AG04449 (cell line): ENCODE results near the gene NDUFV2.
"Not testable (repeated sequence)": the region's sequence is repeated elsewhere in the genome, so short reads cannot be mapped to it uniquely, and the experiment has no call there.

Source experiments
- CTCF ChIA-PET: fragments of 350-600 bp; formaldehyde crosslinking; extraction: SDS; loops from one replicate; lab custom pipeline; 2021; ENCODE audit warnings: antibody characterized with exemption; lab: Yijun Ruan, JAX
- POLR2A ChIA-PET: fragments of 400-600, 350-600 bp; formaldehyde crosslinking; extraction: SDS; loops from one replicate; lab custom pipeline; 2020; ENCODE audit warnings: antibody characterized with exemption, inconsistent platforms; lab: Yijun Ruan, JAX
- DNase-seq: peaks from one replicate; pipeline ENCODE4 v3.0.0-alpha.2; 2010; ENCODE audit warnings: low read depth, low spot score
- H3K4me3 ChIP-seq: 2 replicates; pipeline ENCODE4 v1.5.1; 2011; ENCODE audit warnings: low read depth, mild to moderate bottlenecking, control low read depth, low read length
- CTCF ChIP-seq: IDR thresholded peaks from one replicate; pipeline ENCODE4 v1.5.1; 2011; ENCODE audit warnings: mild to moderate bottlenecking, moderate library complexity, low read length, control low read depth, inconsistent platforms; ENCODE audit not compliant: insufficient read depth; ENCODE audit errors: missing control alignments

NDUFV2 gene

GRCh38 chr18:9086015-9086414 is 16.5 kb upstream of the NDUFV2 start:
- no peak overlapping the region for H3K4me3 ChIP-seq
- no peak for TF ChIP-seq CTCF
- DNase-seq = no peak
- ChIA-PET POLR2A (no interaction called here), CTCF (interaction anchor here (1.0 to 1.4 kb wide), 6 partner anchors 10 to 68 kb away, joined by 3 to 6 read pairs (median 4); no protein-coding TSS in a partner anchor)

- POLR2A ChIA-PET = no interaction called here
- no peak for DNase-seq
- CTCF ChIA-PET = interaction anchor here (1.0 to 1.1 kb wide), 2 partner anchors 9 to 13 kb away, joined by 3 to 6 read pairs; no protein-coding TSS in a partner anchor
- no peak overlapping the region for H3K4me3 ChIP-seq
- no peak for TF ChIP-seq CTCF
Measured at GRCh38 chr18:9086624-9087023, 15.9 kb upstream of the NDUFV2 start.

- H3K4me3 ChIP-seq = no peak overlapping the region
- ChIA-PET POLR2A (no interaction called here), CTCF (no interaction called here)
- no peak for TF ChIP-seq CTCF
- DNase-seq = no peak
Measured at GRCh38 chr18:9087144-9087543, 15.4 kb upstream of the NDUFV2 start.

- CTCF ChIA-PET = interaction anchor here (4.5 kb wide), 1 partner anchor 15 kb away, joined by 16 read pairs; no protein-coding TSS in a partner anchor
- H3K4me3 ChIP-seq = no peak overlapping the region
- no peak for TF ChIP-seq CTCF
- POLR2A ChIA-PET = no interaction called here
- no peak for DNase-seq
Measured at GRCh38 chr18:9088252-9088651, 14.2 kb upstream of the NDUFV2 start.

- CTCF ChIA-PET = interaction anchor here (4.5 kb wide), 1 partner anchor 15 kb away, joined by 16 read pairs; no protein-coding TSS in a partner anchor
- DNase-seq, H3K4me3 ChIP-seq, POLR2A ChIA-PET: not testable (repeated sequence)
Measured at GRCh38 chr18:9088727-9089126, 13.8 kb upstream of the NDUFV2 start.

GRCh38 chr18:9090578-9090977 is 11.9 kb upstream of the NDUFV2 start:
- H3K4me3 ChIP-seq = no peak overlapping the region
- CTCF ChIA-PET = interaction anchor here (1.1 to 4.5 kb wide), 3 partner anchors 15 to 70 kb away, joined by 3 to 16 read pairs (median 5); no protein-coding TSS in a partner anchor
- TF ChIP-seq CTCF = no peak
- POLR2A ChIA-PET = no interaction called here
- no peak for DNase-seq

GRCh38 chr18:9091066-9091476 is 11.4 kb upstream of the NDUFV2 start:
- TF ChIP-seq CTCF = no peak
- POLR2A ChIA-PET = interaction anchor here (0.9 kb wide), 1 partner anchor 11 kb away, joined by 3 read pairs; no protein-coding TSS in a partner anchor
- no peak overlapping the region for H3K4me3 ChIP-seq
- CTCF ChIA-PET = interaction anchor here (4.5 kb wide), 1 partner anchor 17 kb away, joined by 16 read pairs; no protein-coding TSS in a partner anchor
- no peak for DNase-seq
